ENCODE data around the gene PDSS2.

DNA sequence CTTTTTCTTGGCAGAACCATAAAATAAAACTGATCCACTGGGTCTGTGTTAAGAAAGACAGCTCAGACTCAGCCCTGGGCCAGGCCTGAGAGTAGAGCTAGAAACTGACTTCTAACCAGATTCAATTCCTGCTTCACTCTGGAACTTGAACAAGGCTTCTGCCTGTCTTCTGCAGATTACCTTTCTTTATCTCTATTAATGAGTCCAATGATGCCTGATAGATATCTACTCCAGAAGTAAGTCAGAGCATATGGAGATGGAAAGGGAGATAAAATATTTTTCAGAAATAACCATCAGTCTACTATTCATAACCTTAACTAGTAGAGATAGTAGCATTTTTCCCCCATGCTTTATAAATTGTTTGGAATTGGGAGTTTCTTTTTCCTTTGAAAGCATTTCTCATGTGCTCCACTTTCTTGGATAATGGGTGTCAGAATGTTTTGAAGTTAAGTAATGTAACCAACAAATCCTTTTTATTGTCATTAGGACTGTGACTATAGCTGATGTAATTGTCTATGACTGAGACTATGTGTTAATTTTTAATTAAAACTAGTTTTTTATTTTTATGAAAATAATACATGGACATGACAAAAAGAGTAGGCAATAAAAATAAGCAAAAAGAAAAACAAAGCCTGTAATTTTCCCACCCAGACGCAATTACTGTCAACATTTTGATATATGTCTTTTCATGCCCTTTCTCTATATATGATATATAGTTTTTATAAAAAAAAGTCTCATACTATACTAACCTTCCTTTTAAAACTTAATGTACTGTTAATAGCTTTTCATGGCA is 37.7 kb upstream of the PDSS2 start:
- TF ChIP-seq POLR2A (IDR thresholded peaks at IDR 0.05) = no peak
- TF ChIP-seq, protein P1, sequence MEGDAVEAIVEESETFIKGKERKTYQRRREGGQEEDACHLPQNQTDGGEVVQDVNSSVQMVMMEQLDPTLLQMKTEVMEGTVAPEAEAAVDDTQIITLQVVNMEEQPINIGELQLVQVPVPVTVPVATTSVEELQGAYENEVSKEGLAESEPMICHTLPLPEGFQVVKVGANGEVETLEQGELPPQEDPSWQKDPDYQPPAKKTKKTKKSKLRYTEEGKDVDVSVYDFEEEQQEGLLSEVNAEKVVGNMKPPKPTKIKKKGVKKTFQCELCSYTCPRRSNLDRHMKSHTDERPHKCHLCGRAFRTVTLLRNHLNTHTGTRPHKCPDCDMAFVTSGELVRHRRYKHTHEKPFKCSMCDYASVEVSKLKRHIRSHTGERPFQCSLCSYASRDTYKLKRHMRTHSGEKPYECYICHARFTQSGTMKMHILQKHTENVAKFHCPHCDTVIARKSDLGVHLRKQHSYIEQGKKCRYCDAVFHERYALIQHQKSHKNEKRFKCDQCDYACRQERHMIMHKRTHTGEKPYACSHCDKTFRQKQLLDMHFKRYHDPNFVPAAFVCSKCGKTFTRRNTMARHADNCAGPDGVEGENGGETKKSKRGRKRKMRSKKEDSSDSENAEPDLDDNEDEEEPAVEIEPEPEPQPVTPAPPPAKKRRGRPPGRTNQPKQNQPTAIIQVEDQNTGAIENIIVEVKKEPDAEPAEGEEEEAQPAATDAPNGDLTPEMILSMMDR (IDR thresholded peaks at IDR 0.05) = no peak

All from testis (tissue), 2 donors.